ENCODE results near the gene AHI1.

The AHI1 gene

DNA sequence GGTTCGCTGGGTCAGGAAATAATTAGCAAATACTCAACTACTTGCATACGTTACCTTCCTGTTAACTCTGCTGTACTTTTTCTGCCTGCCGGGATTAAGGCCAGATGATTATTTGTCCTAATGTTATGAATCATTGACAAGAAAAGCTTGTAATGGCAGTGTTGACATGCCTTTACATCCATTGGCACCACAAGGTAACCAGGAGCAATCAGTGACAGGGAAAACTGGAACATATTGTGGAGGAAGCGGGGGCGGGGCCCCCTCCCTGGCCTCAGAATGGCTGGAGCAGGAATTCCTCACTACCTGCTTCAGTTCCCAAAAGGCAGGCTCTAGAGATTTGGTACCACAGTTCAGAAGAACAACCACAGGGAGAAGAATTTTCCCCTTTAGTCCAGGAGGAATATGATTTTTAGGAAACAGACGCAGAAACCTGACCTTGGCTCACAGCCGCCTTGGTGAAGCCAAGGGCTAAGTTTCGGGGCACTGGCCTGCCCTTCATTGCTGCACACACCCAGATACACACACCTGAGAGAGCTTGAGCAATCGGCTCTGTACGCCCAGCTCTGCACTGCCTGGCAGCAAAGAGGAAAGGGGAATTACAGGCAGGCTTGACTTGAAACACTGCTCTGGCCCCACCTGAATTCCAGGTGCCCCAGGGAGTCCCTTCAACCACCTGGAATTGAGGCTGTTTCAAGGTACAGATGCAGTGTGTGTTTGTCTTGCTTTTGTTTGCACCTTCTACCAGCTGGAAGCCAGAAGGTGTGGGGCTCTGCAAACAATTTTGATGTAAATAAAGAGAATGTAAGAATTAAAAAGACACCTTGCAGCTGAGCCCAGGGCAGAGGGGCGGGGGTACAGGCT is 226.6 kb downstream of the AHI1 start:
- TF ChIP-seq, protein P1, sequence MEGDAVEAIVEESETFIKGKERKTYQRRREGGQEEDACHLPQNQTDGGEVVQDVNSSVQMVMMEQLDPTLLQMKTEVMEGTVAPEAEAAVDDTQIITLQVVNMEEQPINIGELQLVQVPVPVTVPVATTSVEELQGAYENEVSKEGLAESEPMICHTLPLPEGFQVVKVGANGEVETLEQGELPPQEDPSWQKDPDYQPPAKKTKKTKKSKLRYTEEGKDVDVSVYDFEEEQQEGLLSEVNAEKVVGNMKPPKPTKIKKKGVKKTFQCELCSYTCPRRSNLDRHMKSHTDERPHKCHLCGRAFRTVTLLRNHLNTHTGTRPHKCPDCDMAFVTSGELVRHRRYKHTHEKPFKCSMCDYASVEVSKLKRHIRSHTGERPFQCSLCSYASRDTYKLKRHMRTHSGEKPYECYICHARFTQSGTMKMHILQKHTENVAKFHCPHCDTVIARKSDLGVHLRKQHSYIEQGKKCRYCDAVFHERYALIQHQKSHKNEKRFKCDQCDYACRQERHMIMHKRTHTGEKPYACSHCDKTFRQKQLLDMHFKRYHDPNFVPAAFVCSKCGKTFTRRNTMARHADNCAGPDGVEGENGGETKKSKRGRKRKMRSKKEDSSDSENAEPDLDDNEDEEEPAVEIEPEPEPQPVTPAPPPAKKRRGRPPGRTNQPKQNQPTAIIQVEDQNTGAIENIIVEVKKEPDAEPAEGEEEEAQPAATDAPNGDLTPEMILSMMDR (IDR thresholded peaks at IDR 0.05; ENCODE audit: borderline replicate concordance, insufficient read depth, low read depth, low read length) = no peak
- no peak overlapping the region for H3K4me3 ChIP-seq (ENCODE audit: low read depth, low read length)

DNA sequence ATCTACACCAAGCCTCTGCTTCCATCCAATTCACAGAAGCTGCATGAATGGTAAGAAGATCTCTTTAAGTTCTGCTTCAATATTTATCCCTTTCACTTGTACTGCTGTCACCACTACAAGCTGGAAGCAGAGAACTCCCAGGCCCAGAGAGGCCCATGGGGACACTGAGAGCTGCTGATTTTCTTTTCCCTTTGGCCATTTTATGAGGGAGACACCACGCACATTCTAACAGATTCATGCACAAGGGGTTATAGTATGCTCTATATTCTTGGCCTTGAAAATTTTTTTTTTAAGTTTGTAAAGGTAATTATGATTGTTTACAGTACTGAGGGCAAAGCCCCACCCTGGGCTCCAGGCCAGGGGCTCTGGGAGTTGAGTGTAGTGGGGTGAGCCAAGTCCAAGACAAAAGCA is 228.1 kb downstream of the AHI1 start:
- TF ChIP-seq, protein P1 (IDR thresholded peaks at IDR 0.05; ENCODE audit: borderline replicate concordance, insufficient read depth, low read depth, low read length) = no peak
- H3K4me3 ChIP-seq (ENCODE audit: low read depth, low read length) = no peak overlapping the region

DNA sequence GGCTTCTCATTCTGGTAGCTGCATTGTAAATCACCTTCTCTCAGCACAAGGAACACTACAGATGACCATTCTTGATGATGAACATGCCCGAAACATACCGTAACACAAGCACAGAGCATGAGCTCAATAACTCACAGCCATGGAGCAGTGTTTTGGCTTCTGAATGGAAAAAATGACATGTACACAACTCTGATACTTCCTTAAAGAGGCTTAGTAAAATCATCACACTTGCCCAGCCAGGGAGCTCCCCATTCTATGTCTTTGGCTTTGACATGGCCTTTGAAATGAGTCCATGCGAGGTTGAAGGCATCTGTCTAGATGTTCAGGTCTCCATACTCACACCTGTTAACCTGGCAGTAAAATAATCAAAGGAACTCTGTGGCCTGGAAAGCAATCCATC is 228.8 kb downstream of the AHI1 start:
- TF ChIP-seq, protein P1 (IDR thresholded peaks at IDR 0.05; ENCODE audit: borderline replicate concordance, insufficient read depth, low read depth, low read length) = no peak

DNA sequence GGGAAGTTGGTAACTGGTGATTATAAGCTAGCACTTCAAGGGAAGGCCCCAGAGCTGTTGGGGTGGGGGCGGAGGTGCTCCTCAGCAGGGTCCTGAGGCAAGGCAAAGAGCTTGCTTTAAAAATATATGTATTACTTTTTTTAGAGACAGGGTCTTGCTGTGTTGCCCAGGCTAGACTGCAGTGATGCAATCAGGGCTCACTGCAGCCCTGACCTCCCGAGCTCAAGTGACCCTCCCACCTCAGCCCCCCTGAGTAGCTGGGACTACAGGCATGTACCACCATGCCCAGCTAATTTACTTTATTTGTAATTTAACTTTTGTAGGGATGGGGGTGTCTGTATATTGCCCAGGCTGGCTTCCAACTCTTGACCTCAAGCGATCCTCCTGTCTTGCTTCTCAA is 229.3 kb downstream of the AHI1 start:
- no peak overlapping the region for H3K4me3 ChIP-seq (ENCODE audit: low read depth, low read length)
- TF ChIP-seq, protein P1 (IDR thresholded peaks at IDR 0.05; ENCODE audit: borderline replicate concordance, insufficient read depth, low read depth, low read length) = no peak

More for the DNA sequence above, 228.8 kb downstream of the AHI1 start:
- no peak overlapping the region for H3K4me3 ChIP-seq (ENCODE audit: low read depth, low read length)

DNA sequence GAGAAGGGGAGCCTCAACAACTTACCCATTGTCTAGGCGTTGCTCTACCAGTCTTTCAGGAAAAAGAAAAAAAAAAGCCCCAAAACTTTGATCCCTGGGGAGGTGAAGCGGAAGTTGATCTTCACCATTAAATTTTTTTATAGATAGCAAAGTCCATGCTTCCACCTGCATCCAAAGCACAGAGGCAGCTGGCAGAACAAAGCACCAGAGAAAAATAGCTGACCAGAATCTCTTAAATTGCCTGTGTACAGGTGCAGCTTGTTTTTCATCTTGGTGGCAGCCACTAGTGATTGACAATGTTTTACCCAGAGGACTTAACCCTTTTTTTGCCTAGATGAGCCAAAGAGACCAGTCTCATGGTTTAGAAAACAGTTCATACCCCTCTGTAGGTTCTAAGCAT is 230.5 kb downstream of the AHI1 start:
- H3K4me3 ChIP-seq (ENCODE audit: low read depth, low read length) = no peak overlapping the region
- TF ChIP-seq, protein P1 (IDR thresholded peaks at IDR 0.05; ENCODE audit: borderline replicate concordance, insufficient read depth, low read depth, low read length) = no peak

DNA sequence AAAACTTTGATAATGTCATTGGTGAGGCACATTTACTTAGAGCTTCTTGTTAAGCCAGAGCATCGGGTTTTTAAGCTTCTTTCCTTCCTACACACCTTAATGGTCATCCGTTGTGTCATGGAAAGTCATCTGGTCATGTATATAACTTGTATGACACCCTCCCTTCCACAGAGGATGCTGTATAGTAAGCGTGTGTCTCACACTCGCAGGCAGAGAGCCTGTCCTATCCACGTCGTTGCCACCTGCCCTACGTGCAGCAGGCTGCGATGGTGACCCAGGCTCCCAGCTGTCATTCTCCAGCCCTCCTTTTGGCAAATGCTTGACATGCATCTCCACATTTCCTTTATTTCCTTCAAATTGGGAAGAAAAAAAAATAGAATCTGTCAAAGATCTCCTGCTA is 230.9 kb downstream of the AHI1 start:
- TF ChIP-seq, protein P1 (IDR thresholded peaks at IDR 0.05; ENCODE audit: borderline replicate concordance, insufficient read depth, low read depth, low read length) = no peak
- H3K4me3 ChIP-seq (ENCODE audit: low read depth, low read length) = no peak overlapping the region

DNA sequence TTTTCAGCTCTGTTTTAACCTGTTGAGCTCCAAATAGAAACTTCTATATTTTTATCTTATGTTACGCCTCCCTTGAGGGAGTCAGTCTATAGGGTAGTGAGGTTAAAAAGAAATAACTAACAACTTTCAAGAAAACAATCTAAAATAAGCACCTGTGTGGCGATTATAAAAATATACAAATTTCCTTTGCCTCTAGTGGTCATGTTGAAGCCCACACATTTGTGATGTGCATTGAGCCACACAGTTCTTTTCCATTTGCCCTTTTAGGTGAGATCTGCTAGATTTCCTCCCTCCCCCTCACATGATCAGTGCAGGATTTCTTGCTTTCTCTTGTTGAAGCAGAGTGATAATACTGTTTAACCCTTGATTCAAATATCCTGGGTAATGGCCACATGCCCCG is 232.3 kb downstream of the AHI1 start:
- TF ChIP-seq, protein P1 (IDR thresholded peaks at IDR 0.05; ENCODE audit: borderline replicate concordance, insufficient read depth, low read depth, low read length) = 0 out of 2 replicates have a peak, but pooled peaks have one; percentile 9
- no peak overlapping the region for H3K4me3 ChIP-seq (ENCODE audit: low read depth, low read length)

Data from GM12875 (cell line).